Measurements from ENCODE around the gene LILRA5.
A peak's percentile ranks its signal among the peaks of the same experiment; 100 is the strongest.
"Not testable (repeated sequence)": the region's sequence is repeated elsewhere in the genome, so short reads cannot be mapped to it uniquely, and the experiment has no call there.

The LILRA5 gene

DNA sequence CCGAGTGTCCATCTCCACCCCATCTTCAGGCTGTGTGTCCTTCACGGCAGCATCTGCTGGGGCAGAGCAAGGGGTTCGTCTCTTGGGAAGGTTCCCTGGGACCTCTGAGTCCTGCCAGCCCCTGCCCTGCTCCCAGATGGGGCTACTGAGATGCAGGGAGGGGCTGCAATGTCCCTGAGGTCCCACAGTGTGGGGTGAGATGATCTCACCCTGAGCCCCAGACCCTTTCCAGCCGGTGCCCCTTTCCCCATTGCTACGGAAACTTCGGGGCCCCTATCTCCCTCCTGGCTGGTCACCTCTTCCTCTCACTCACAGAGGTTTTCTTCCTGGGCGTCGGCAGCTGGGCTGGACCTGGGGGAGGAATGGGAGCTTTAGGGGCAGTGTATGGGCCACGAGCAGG lies 37.0 kb downstream of the LILRA5 start:
- no peak for DNase-seq (ENCODE audit: low read depth in 2 of 2)
- TF ChIP-seq, protein P1, sequence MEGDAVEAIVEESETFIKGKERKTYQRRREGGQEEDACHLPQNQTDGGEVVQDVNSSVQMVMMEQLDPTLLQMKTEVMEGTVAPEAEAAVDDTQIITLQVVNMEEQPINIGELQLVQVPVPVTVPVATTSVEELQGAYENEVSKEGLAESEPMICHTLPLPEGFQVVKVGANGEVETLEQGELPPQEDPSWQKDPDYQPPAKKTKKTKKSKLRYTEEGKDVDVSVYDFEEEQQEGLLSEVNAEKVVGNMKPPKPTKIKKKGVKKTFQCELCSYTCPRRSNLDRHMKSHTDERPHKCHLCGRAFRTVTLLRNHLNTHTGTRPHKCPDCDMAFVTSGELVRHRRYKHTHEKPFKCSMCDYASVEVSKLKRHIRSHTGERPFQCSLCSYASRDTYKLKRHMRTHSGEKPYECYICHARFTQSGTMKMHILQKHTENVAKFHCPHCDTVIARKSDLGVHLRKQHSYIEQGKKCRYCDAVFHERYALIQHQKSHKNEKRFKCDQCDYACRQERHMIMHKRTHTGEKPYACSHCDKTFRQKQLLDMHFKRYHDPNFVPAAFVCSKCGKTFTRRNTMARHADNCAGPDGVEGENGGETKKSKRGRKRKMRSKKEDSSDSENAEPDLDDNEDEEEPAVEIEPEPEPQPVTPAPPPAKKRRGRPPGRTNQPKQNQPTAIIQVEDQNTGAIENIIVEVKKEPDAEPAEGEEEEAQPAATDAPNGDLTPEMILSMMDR (IDR thresholded peaks at IDR 0.05; ENCODE audit: low read depth, low read length), result no peak
- no peak overlapping the region for H3K4me3 ChIP-seq (replicated peaks in 1 of 2; ENCODE audit: low read depth in 2 of 2, low read length in 2 of 2)

DNA sequence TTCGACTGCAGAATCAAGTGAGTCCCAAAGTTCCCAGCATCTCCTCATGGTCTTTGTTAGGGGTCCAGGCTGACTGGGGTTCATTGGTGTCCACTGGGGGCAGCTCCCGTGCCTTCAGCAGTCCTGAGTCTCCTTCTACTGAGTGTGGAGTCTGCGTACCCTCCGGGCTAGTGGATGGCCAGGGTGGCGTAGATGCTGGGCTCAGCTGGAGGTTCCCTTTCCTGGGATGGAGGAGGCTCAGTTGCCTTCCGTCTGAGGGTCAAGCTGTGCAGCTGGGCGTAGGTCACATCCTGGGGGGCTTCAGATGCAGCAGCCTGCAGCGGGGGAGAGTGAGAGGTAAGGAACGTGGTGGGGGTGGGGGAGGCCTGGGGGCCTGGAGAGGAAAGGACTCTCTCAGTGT lies 38.5 kb downstream of the LILRA5 start:
- H3K4me3 ChIP-seq (replicated peaks in 1 of 2; ENCODE audit: low read depth in 2 of 2, low read length in 2 of 2), result not testable (repeated sequence)

DNA sequence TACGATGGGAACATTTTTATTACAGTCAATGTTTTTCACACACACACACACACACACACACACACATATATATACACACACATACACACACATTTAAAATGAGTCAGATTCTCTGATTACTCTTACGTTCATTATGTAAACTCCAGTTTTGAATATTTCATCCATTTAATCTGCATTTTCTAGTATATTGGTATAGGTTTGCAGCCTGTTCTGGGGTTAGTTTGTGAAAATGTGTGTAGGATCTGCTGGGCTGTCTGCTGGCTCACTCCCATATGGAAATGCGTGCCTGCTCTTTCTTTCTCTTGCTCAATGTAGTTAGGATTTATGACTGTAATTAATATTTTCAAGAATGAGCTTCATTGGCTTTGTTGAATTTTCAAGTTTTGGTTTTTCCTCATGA lies 39.1 kb downstream of the LILRA5 start:
- TF ChIP-seq, protein P1 (IDR thresholded peaks at IDR 0.05; ENCODE audit: low read depth, low read length), result no peak
- no peak for DNase-seq (ENCODE audit: low read depth in 2 of 2)
- no peak overlapping the region for H3K4me3 ChIP-seq (replicated peaks in 1 of 2; ENCODE audit: low read depth in 2 of 2, low read length in 2 of 2)

More for the DNA sequence above, 38.5 kb downstream of the LILRA5 start:
- DNase-seq (ENCODE audit: low read depth in 2 of 2), result not testable (repeated sequence)

DNA sequence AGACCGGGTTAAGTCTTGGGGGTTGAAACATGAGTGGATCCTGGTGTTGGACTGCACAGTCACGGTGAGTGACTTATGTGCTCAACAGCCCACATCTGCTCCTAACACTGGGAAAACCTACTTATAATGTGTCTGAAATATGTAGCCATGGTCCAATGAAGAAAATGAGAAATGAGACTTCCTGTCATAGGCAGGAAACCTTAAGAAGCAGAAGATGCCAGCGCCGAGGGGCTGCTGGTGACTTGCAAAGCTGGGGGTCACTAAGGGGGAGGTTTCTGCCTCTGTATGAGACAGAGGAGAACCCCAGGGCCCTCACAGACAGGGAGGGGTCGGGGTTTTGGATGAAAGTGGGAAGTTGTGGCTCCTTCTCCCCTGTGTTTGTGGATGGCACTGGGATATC lies 40.8 kb downstream of the LILRA5 start:
- H3K4me3 ChIP-seq (replicated peaks in 1 of 2; ENCODE audit: low read depth in 2 of 2, low read length in 2 of 2); DNase-seq (ENCODE audit: low read depth in 2 of 2): not testable (repeated sequence)

DNA sequence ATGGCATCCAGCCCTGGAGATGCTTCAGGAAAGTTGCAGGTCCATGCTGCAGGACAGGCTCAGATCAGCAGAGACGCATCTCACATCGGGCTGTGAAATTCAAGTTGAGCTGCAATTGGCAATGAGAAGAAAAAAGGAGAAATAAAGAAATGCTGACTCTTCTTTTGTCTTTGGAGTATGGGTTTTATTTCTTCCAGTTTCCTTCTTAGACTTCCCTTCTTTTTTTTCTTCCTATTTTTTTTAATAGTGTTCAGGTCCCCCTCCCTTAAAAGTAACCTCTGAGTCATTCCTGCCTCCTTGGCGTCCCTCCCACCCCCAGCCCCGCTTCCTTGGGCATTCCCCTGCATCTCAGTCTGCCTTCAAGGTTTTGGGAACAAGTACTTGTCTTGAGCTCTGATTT lies 41.4 kb downstream of the LILRA5 start:
- H3K4me3 ChIP-seq (replicated peaks in 1 of 2; ENCODE audit: low read depth in 2 of 2, low read length in 2 of 2); DNase-seq (ENCODE audit: low read depth in 2 of 2): not testable (repeated sequence)

DNA sequence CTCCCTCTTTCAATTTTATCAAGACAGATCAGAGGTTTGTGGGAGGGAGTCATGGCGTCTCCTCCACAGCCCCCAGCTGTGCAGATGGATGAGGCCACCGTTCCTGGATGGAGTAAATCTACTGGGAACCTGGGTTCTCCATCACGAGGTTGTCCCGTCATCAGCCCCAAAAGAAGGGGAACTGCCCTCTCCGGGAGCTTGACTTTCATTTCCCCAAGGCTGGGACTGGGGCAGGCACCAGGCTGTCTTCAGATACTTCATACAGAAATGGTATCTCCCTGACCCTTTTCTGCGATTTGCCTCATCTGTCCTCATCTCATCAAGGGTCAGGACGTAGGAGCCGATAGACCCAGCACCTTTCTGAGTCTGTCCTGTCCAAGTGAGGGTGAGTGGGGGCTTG lies 41.9 kb downstream of the LILRA5 start:
- TF ChIP-seq, protein P1 (IDR thresholded peaks at IDR 0.05; ENCODE audit: low read depth, low read length), result no peak
- no peak for DNase-seq (ENCODE audit: low read depth in 2 of 2)
- no peak overlapping the region for H3K4me3 ChIP-seq (replicated peaks in 1 of 2; ENCODE audit: low read depth in 2 of 2, low read length in 2 of 2)

DNA sequence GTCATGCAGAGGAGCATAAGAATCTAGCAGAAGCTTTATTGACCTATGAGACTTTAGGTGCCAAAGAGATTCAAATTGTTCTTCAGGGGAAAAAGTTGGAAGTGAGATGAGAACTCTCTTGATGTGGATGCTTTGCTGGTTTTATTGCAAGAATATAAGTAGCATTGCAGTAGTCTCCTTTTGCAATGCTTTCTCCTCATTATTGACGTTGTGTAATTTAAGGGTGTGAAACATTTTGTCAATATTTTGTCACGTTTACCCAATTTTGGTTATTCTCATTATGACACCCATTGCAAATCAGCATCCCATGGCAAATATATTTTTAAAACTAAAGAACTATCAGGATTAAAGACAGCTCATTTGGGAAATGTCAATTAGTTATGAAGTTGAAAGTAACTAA lies 44.0 kb downstream of the LILRA5 start:
- no peak for DNase-seq (ENCODE audit: low read depth in 2 of 2)
- no peak overlapping the region for H3K4me3 ChIP-seq (replicated peaks in 1 of 2; ENCODE audit: low read depth in 2 of 2, low read length in 2 of 2)
- TF ChIP-seq, protein P1 (IDR thresholded peaks at IDR 0.05; ENCODE audit: low read depth, low read length), result no peak

DNA sequence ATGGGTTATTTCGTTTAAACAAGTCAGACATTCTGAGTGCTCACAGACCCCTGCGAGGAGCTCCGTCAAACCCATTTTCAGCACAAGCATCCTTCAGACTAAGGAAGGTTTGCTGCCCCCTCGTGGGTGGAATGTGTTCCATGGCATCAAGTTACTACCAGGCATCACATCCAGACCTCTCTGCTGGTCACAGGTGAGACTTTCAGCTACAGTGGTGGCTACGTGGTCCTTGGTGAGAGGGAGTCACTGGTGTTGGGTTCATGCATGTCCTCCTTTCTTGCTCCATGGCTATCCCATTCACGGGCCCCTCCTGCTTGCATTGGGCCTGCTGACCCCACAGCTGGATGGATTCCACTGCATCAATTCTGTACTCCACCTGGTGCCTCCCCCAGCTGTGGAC lies 46.8 kb downstream of the LILRA5 start:
- H3K4me3 ChIP-seq (replicated peaks in 1 of 2; ENCODE audit: low read depth in 2 of 2, low read length in 2 of 2), result no peak overlapping the region
- peak; percentile 76 to 78 for DNase-seq (ENCODE audit: low read depth in 2 of 2)
- TF ChIP-seq, protein P1 (IDR thresholded peaks at IDR 0.05; ENCODE audit: low read depth, low read length), result peak; percentile 73

DNA sequence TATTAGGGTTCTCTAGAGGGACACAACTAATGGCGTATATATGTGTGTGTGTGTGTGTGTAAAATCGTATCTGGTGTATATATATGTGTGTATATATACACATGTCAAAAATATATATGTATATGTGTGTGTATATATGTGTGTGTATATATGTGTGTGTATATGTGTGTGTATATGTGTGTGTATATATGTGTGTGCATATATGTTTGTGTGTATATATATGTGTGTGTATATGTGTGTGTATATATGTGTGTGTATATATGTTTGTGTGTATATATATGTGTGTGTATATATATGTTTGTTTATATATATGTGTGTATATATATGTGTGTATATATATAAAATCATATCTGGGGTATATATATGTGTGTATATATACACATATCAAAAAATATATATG lies 50.5 kb downstream of the LILRA5 start:
- TF ChIP-seq, protein P1 (IDR thresholded peaks at IDR 0.05; ENCODE audit: low read depth, low read length), result no peak
- H3K4me3 ChIP-seq (replicated peaks in 1 of 2; ENCODE audit: low read depth in 2 of 2, low read length in 2 of 2), result no peak overlapping the region
- DNase-seq (ENCODE audit: low read depth in 2 of 2), result no peak

Data from cardiac fibroblast (primary cell).